Right lung (tissue), 5 donors: ENCODE results near the gene STAG2. TPM values are rescaled to one million over a fixed set of nuclear protein-coding genes. Genes with fewer than 3 reads are reported as not detected.

Experiments used
- polyA plus RNA-seq, 5 donors: library from polyadenylated mRNA; unstranded; fragments of 120-200 nt; gene quantifications; one replicate each; pipeline versions ENCODE4 v1.2.1 to v1.2.3, GENCODE V29; 2013; ENCODE audit warnings: inconsistent platforms in 1 of 5, low replicate concordance in 1 of 5; ENCODE audit not compliant: insufficient read length in 5 of 5, insufficient read depth in 1 of 5

STAG2 gene
- polyA plus RNA-seq, 5 donors: 71.1 to 145 (median 135) TPM

Other genes with a start within 250 kb of the STAG2 start
- gene THOC2, start 228.7 kb upstream of the STAG2 start, polyA plus RNA-seq: 100 to 1,000 TPM in 4 of 5 donors, 10 to 100 TPM in 1; 95.3 to 166 (median 145) TPM
- 10 to 100 TPM; 32.4 to 41.3 (median 37.5) TPM for gene XIAP, start 101.7 kb upstream of the STAG2 start, polyA plus RNA-seq